ENCODE data around the gene POLR3K. TPM values are rescaled to one million over a fixed set of nuclear protein-coding genes. Genes with fewer than 3 reads are reported as not detected.

POLR3K gene
- total and polyA plus RNA-seq, 2 donors (not counting 3 experiments of a cell fraction or from before 2014, with no cell fraction given) = 20.6 to 33.2 TPM

GRCh38 chr16:100989-101388, 47.6 kb upstream of the POLR3K start:
- FAIRE-seq = no peak
- Histone ChIP-seq H3K79me2 (ENCODE audit: control insufficient read depth, insufficient read depth, low read length) (no peaks in the 10 kb centered on the region), H3K9me3 (replicated peaks; ENCODE audit: control insufficient read depth, insufficient read depth, low read length) (no peaks in the 10 kb centered on the region), H2AFZ (ENCODE audit: low read depth, low read length) (no peak overlapping the region), H3K9ac (replicated peaks; ENCODE audit: extremely low read depth, insufficient read depth, low read length) (no peak overlapping the region), H3K4me3 (replicated peaks in 1 of 3; ENCODE audit: insufficient read depth in 1 of 3, low read depth in 1 of 3, low read length in 3 of 3) (no peak overlapping the region), H3K4me1 (ENCODE audit: control insufficient read depth, extremely low read depth, insufficient read depth, low read length) (peaks cover 5% of the 10 kb centered on the region), H4K20me1 (replicated peaks; ENCODE audit: control insufficient read depth, extremely low read depth, insufficient read depth, low read length) (no peaks in the 10 kb centered on the region), H3K27me3 (ENCODE audit: control insufficient read depth in 2 of 2, insufficient read depth in 2 of 2, low read length in 2 of 2) (no peaks in the 10 kb centered on the region), H3K4me2 (ENCODE audit: insufficient read depth, low read length) (no peak overlapping the region), H3K36me3 (ENCODE audit: control insufficient read depth in 2 of 2, extremely low read depth in 1 of 2, insufficient read depth in 2 of 2, low read length in 2 of 2) (peaks cover 0 to 9% of the 10 kb centered on the region in 2 experiments), H3K9me1 (replicated peaks; ENCODE audit: control insufficient read depth, extremely low read depth, insufficient read depth, low read length) (no peaks in the 10 kb centered on the region), H3K27ac (ENCODE audit: insufficient read depth, low read depth, low read length) (no peak overlapping the region)
- no TSS peak for BruUV-seq (replicated peaks)
- CTCF ChIA-PET = no interaction called here
- DNase-seq (ENCODE audit: low read depth, low spot score) = no peak
- dilution Hi-C loops (cut with MboI; ENCODE audit: extremely low pct_ligation_motif_present, low sequenced_read_pairs) = no loop called here
- TF ChIP-seq MYC (IDR thresholded peaks at IDR 0.05; ENCODE audit: low read depth, low read length) = no peak
- TF ChIP-seq EZH2 (IDR thresholded peaks at IDR 0.05; ENCODE audit: borderline replicate concordance, low read depth, low read length, severe bottlenecking) = no peak
- TF ChIP-seq CTCF (IDR thresholded peaks at IDR 0.05; ENCODE audit: extremely low read depth in 1 of 2, insufficient read depth in 1 of 2, low read depth in 1 of 2, low read length in 2 of 2) = no peak
- TF ChIP-seq FOS (IDR thresholded peaks at IDR 0.05; ENCODE audit: borderline replicate concordance, insufficient read depth, low read length) = no peak
- no peak for TF ChIP-seq POLR2AphosphoS5 (IDR thresholded peaks at IDR 0.05; ENCODE audit: insufficient read depth, low read depth, low read length)
- TF ChIP-seq JUN (IDR thresholded peaks at IDR 0.05; ENCODE audit: borderline replicate concordance, insufficient read depth, insufficient read length, low read depth) = no peak
- no peak for TF ChIP-seq MAX (IDR thresholded peaks at IDR 0.05; ENCODE audit: insufficient read depth, insufficient read length)
- no peak for TF ChIP-seq POLR2A (IDR thresholded peaks at IDR 0.05; ENCODE audit: low read depth, low read length)
- POLR2A ChIA-PET = no interaction called here
- intact Hi-C loops (cut with micrococcal nuclease) = no loop called here

Measured in endothelial cell of umbilical vein (primary cell).